NCI-H226 (cell line): ENCODE measurements around the gene FAM180A.
"Not testable (repeated sequence)": the region's sequence is repeated elsewhere in the genome, so short reads cannot be mapped to it uniquely, and the experiment has no call there.

Experiments
- DNase-seq: peaks from one replicate; pipeline ENCODE4 v3.0.0-alpha.2; 2015

The FAM180A gene

GRCh38 chr7:135748770-135749169 is at the start of gene FAM180A:
FAM180A (minus strand) TSS chr7:135748813; CDS start chr7:135748580, 233 bp downstream.
- DNase-seq = no peak

DNA sequence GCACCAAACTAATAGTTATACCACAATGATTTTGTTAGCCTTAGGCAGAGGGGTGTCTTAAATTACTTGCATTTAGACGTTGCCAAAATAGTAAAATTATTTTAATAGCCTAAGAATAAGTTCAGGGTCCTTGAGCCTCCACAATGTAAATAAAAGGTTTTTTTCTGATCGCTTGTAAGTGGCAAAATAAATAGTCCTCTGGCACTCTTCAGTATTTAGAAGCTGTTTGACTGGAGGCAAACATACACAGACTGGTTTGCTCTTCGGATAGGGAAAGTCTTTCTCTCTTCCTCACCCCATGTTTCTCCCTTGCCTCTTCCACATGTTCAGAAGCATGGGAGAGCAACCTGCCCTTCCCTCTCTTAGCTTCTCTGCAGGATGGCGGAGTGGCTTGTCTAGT is 49.5 kb upstream of the FAM180A start:
- no peak for DNase-seq

- no peak for DNase-seq
Observed at GRCh38 chr7:135795846-135796570, 47.4 kb upstream of the FAM180A start.

GRCh38 chr7:135793841-135794240 is 45.2 kb upstream of the FAM180A start:
- no peak for DNase-seq

- no peak for DNase-seq
Observed at GRCh38 chr7:135792866-135793265, 44.3 kb upstream of the FAM180A start.

DNA sequence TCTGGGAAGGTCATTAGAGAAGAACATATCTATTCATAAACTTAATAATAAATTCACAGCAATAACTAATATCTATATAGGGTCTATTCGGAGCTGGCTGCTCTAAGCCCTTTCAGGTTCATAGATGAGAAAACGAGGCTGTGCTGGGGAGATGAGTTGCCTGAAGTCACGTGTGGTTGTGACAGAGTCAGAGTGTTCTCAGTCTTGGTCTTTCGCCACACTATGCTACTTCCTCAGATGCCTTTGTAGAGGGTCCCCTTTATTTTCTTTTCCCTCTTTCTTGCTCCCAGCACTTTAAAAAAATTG is 43.7 kb upstream of the FAM180A start:
- DNase-seq = no peak

DNA sequence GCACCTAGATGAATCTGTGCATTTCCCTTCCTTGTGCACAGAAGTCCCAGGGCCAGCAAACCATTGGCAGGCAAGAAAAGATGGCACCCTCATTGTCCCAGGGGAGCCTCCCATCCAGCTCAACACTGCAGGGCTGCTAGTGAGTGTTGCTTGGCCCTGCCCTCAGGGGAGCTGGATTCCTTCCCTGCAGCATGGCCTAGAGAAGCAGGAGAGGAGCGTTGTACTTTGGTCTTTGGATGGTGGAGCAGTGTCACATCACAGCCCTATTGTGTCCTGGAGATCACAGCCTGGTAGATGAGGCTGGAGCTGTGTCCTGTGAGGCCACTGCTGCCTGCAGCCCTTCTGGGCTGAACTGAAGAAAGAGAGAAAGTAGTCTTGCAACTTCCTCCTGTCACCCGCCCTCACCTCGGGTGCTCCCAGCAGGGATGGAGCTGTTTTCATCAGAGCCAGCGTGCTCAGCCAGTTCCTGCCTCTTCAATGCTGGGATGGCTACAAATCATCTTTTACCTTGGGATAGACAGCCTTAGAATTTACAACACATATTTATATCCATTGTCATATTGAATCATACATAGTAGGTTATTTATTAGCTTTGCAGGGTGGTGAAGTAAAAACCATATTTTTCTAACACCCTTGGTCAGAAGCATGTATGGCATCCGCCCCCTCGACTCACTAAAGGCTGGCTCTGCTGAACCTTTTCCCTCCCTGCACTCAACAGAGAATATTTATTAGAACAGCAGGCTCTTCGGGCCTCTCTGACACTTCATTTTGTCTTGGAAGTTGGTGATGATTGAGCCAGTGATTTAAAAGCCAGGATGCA is 43.1 kb upstream of the FAM180A start:
- DNase-seq = no peak

DNA sequence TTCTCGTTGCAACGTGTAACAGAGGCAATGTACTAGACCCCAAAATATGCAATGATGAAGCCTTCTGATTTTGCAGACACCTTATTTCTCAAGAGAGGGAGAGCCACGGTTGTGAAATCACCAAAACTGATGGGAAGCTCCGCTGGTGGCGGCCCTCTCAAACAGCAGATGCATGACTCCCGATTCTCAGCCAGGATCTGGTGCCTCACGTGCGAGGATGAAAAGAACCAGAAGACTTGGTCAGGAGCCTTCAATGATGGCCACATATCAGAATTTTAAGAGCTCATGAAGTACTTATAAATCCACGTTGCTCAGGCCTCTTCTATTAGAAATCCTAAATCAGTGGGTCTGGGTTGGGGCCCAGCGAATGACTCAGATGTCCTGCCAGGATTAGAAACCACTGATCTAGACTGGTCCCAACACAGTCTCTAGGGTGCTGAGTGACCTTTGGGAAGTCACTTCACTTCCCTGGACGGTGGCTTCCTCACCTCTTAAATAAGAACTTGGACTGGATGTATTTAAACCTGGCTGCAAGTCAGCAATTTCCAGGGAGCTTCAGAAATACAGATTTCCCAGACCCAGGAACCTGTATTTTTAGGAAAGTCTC is 41.9 kb upstream of the FAM180A start:
- DNase-seq = no peak

GRCh38 chr7:135789956-135790355 is 41.3 kb upstream of the FAM180A start:
- no peak for DNase-seq

DNA sequence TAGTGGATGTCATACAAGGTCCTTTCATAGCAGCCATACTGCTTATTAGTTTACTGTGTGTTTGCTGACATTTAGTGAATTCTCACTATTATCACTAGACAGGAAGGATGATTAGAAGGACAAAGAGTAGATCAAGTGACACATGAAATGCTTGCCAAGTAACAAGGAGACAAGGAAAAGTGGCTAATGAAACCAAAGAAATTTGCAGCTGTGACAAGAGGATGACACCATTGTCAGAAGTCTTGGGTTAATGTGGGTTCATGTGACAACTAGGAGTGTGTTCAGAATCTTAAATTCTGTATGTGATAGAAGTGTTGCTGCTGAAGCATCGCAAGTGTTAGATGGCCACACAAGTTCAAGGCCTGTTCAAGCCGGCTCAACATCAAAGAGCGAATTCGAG is 40.8 kb upstream of the FAM180A start:
- no peak for DNase-seq

DNA sequence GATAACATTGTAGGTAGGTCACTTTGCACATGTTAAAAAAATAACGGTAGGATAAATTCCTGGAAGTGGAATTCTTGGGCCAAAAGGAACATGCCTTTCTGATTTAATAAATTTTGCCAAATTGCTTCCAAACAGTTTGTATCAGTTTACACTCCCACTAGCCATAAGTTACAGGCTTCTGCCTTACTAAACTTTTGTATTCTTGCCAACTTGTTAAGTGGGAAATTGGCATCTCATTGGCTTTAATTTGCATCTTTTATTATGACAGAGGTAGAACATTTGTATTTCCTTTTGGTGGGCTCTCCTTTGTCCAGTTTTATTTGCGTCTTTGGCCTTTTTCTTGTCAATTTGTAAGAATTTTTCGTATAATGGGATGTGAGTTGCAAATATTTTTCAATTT is 38.3 kb upstream of the FAM180A start:
- DNase-seq = no peak

DNA sequence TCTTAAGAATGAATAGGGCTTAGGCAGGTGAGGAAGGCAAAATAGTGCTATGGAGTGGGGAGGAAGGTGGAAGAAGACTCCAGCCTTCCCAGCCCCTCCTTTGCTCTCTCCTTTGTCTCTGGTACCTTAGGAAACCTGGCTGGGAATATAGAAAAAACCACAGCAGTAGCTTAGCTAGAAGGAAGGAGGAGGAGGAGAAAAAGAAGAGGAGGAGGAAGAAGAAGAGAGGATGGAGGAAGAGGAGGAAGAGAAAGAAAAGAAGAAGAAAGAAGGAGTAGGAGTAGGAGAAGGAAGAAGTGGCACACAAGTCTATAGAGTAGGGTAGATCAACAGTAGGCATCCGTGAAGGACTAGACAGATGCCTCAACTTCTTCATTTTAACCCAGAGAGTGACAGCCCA is 36.5 kb upstream of the FAM180A start:
- DNase-seq = no peak

DNA sequence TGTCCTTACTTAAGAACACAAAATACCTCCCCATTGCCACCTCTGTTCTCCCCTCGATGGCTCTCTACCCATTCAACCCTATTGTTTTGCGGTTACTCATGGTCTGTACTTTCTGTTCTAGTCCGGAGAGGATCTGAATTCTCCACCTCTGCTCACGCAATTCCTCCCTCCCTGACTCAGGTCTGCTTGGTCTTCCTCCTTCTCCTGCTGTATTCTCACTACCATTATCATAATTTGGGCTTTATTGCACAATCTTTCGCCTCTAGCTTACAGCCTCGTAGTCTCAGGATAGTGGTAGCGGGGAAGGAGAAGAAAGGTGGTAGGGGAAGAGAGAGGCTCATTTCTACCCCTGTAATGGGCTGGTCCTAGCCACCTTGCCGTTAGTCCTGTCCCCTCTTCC is 35.4 kb upstream of the FAM180A start:
- DNase-seq = no peak

DNA sequence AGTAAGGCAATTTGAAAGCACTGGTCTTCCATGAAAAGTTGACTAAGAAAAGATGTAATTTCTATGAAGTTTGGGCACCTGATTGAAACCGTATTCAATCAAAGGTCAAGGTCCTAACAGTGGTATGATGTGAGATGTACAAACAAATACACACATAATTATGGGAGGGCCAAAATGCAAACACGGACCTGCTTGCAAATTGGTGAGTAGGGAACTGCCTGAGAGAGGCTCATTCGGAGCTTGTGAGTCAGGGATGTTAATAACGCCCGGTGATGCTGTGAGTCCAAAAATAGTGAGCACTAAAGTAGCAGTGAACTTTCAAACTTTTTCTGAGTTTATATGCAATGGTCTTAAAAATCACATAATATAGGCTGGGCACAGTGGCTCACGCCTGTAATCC is 34.2 kb upstream of the FAM180A start:
- DNase-seq = no peak

DNA sequence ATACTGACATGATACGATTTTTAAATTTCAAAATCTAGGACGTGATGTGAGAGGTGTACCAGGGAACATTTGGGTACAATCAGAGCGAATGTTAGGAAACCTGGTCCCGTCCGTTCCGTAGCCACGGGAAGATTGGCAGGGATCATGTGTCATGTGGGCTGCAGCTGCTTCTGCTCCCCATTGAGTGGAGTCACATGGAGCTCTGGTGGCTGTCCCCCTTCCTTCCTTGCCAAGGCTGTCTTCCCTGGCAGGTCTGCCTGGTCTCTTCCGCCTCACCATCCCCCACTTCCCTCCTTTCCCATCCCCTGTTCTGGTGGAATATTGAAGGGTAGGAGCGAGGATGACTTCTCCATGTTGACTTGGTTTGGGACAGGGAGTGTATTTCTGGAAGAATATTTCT is 33.8 kb upstream of the FAM180A start:
- DNase-seq = no peak

- DNase-seq = no peak
Observed at GRCh38 chr7:135777626-135778398, 29.2 kb upstream of the FAM180A start.

GRCh38 chr7:135775915-135776314 is 27.3 kb upstream of the FAM180A start:
- DNase-seq = not testable (repeated sequence)

DNA sequence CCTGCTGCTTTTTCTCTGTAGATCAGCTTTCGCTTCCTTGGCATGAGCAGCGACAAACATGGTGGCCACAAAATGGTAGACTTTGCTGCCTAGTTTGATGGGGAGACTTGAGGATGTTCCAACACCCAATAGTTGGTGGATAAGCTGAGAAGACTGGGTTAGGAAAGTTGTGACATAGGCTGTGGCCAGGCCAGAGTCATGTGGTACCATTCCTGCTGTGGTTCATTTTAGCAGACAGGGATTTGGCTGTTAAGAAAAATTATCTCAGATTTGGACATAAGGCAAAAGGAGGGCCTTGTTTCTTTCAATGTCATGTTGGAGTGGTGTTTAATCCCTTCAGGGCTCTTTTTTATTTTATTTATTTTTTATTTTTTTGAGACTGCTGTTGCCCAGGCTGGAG is 26.6 kb upstream of the FAM180A start:
- DNase-seq = no peak

DNA sequence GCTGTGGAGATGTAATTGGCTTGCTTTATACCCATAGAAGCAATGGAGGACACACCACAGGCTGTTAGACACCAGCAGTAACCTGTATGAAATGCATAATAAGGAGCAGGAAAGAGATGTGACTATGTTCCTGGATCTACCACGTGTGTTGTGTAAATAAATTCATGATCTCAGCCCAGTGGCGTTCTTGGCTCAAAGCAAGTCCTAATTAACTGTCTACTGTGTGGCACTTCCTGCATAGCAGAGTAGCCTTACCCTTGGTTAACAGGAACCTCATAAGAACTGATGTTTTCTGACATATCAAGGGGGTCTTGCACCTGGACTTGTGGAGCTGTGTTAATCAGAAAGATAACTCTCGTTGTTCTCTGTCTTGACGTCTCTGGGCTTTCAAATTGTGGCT is 25.7 kb upstream of the FAM180A start:
- DNase-seq = peak; percentile 80

- no peak for DNase-seq
Observed at GRCh38 chr7:135773464-135773863, 24.9 kb upstream of the FAM180A start.

DNA sequence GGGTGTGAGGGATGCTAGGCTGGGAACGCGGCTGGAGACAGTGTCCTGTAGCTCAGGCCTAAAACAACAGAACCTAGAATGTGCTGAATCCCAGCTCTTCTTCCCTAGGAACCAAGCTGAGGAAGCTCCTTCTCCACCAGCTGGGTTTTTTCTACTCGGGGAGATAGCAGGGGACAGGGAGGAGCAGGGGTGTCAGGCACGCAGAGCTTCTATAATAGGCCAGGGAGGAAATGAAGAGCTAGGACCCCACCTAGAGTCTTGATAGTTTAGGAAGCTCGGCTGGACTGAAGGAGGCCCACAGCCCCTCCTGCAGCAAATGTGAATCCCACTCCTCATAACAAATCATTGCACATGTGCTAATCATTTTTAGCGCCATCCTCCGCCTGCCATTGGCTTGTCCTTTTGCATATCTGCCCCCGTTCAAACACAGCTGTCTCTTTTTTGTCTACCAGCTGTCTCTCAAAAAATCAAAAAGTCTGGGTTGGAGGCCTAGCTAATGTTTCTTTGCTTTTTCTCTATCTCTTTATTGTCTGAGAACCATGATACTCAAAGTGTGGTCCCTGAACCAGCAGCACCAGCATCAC is 24.1 kb upstream of the FAM180A start:
- DNase-seq = no peak

- no peak for DNase-seq
Observed at GRCh38 chr7:135771961-135772638, 23.5 kb upstream of the FAM180A start.
